ENCODE measurements around the gene CEACAM6.

Gene CEACAM6

GRCh38 chr19:41801031-41801430, 45.7 kb downstream of the CEACAM6 start:
- DNase-seq (ENCODE audit: extremely low spot score): no peak
- CTCF ChIA-PET: interaction anchor here (1.2 to 2.0 kb wide), 2 partner anchors 8 to 14 kb away, joined by 3 to 11 read pairs; no protein-coding TSS in a partner anchor
- TF ChIP-seq CTCF (IDR thresholded peaks at IDR 0.05; ENCODE audit: control extremely low read depth, extremely low read depth, low read depth, missing control alignments): no peak
- POLR2A ChIA-PET: no interaction called here

GRCh38 chr19:41801792-41802211, 46.5 kb downstream of the CEACAM6 start:
- CTCF ChIA-PET: interaction anchor here (1.0 to 2.2 kb wide), 5 partner anchors 9 to 25 kb away, joined by 3 to 11 read pairs (median 3); no protein-coding TSS in a partner anchor
- POLR2A ChIA-PET: no interaction called here
- TF ChIP-seq CTCF (IDR thresholded peaks at IDR 0.05; ENCODE audit: control extremely low read depth, extremely low read depth, low read depth, missing control alignments): no peak
- no peak for DNase-seq (ENCODE audit: extremely low spot score)

- no peak for TF ChIP-seq CTCF (IDR thresholded peaks at IDR 0.05; ENCODE audit: control extremely low read depth, extremely low read depth, low read depth, missing control alignments)
- CTCF ChIA-PET: interaction anchor here (1.0 to 2.2 kb wide), 5 partner anchors 8 to 24 kb away, joined by 3 to 11 read pairs (median 6); no protein-coding TSS in a partner anchor
- DNase-seq (ENCODE audit: extremely low spot score): no peak
- POLR2A ChIA-PET: no interaction called here
Measured at GRCh38 chr19:41802770-41803169, 47.4 kb downstream of the CEACAM6 start.

- POLR2A ChIA-PET: no interaction called here
- TF ChIP-seq CTCF (IDR thresholded peaks at IDR 0.05; ENCODE audit: control extremely low read depth, extremely low read depth, low read depth, missing control alignments): no peak
- no peak for DNase-seq (ENCODE audit: extremely low spot score)
- CTCF ChIA-PET: interaction anchor here (0.5 to 1.8 kb wide), 2 partner anchors 10 to 29 kb away, joined by 3 to 9 read pairs; no protein-coding TSS in a partner anchor
Measured at GRCh38 chr19:41804336-41804735, 49.0 kb downstream of the CEACAM6 start.

GRCh38 chr19:41807176-41807575, 51.8 kb downstream of the CEACAM6 start:
- TF ChIP-seq CTCF (IDR thresholded peaks at IDR 0.05; ENCODE audit: control extremely low read depth, extremely low read depth, low read depth, missing control alignments): no peak
- DNase-seq (ENCODE audit: extremely low spot score): no peak
- POLR2A ChIA-PET: no interaction called here
- CTCF ChIA-PET: interaction anchor here (0.9 to 1.0 kb wide), 2 partner anchors 12 to 13 kb away, joined by 7 to 8 read pairs; no protein-coding TSS in a partner anchor

GRCh38 chr19:41808663-41809566, 53.6 kb downstream of the CEACAM6 start:
- TF ChIP-seq CTCF (IDR thresholded peaks at IDR 0.05; ENCODE audit: control extremely low read depth, extremely low read depth, low read depth, missing control alignments): no peak
- POLR2A ChIA-PET: no interaction called here
- CTCF ChIA-PET: no interaction called here
- no peak for DNase-seq (ENCODE audit: extremely low spot score)

Data from GM10248 (cell line).